ENCODE results near the gene RASGRP4.
"Not testable (repeated sequence)": the region's sequence is repeated elsewhere in the genome, so short reads cannot be mapped to it uniquely, and the experiment has no call there.

Gene RASGRP4

DNA sequence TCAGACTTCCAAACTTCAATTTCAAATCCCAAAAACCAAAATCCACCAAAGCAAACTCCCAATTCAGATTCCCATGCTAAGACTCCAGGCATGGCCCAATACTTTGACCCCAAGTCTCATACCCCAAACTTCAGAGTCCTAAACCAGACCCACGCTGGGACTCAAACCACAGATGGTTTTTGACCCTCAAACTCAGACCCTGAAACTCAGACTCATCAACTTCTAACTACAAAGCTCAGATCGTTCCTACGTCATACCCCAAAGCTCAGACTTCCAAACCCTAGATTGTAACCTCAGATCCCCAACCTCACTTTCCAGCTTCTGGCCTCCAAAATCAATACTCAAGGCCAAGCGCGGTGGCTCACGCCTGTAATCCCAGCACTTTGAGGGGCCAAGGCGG lies 19.3 kb upstream of the RASGRP4 start:
- no peak for DNase-seq

GRCh38 chr19:38444026-38444425 lies 18.0 kb upstream of the RASGRP4 start:
- DNase-seq = no peak

- DNase-seq = no peak
Measured at GRCh38 chr19:38443458-38443999, 17.5 kb upstream of the RASGRP4 start.

- DNase-seq = no peak
Measured at GRCh38 chr19:38442736-38443135, 16.7 kb upstream of the RASGRP4 start.

GRCh38 chr19:38441657-38442348 lies 15.8 kb upstream of the RASGRP4 start:
- DNase-seq = peak in 1 of 2 donors; percentile 60

DNA sequence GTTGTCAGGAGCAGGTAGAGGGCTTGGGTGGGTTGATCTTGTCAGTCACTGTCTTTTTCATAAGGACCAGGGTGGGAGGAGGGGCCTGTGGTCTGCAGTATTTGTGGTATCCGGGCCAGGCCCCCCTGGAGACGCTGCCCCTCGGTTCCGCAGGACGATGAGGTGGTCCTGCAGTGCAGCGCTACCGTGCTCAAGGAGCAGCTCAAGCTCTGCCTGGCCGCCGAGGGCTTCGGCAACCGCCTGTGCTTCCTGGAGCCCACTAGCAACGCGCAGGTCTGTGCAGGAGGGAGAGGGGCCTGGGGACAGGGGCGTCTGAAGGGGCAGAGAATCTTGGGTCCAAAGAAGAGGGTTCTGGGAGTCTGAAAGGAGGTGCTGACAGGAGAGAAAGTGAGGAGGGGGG lies 14.6 kb upstream of the RASGRP4 start:
- DNase-seq = no peak

DNA sequence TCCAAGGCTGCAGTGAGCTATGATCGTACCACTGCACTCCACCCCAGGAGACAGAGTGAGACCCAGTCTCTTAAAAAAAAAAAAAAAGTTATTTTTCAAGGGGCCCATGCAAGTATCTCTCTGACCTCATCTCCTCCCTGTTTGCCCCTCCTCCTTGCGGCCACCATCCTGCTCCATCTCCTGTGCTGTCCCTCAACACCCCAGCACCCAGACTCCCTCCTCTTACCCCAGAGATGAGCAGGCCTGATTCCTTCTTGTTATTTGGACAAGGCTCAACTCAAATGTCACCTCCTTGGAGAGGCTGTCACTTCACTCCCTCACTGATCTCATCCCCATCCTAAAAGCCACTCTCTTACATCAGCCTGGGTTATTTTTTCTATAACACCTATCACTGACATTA lies 11.9 kb upstream of the RASGRP4 start:
- no peak for DNase-seq

DNA sequence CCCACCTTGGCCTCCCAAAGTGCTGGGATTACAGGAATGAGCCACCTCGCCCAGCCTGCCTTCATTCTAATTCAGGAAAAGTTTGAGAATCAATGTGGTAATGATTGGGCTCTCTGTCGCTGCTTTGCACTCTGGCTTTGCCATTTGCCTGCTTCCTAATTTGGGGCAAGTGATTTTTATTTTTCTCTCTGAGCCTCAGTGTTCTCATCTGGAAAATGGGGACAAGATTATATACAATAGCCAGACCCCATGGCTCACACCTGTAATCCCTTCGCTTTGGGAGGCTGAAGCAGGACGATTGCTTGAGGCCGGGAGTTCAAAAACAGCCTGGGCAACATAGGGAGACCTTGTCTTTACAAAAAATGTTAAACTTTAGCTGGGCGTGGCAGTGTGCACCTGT lies 11.3 kb upstream of the RASGRP4 start:
- DNase-seq = no peak

DNA sequence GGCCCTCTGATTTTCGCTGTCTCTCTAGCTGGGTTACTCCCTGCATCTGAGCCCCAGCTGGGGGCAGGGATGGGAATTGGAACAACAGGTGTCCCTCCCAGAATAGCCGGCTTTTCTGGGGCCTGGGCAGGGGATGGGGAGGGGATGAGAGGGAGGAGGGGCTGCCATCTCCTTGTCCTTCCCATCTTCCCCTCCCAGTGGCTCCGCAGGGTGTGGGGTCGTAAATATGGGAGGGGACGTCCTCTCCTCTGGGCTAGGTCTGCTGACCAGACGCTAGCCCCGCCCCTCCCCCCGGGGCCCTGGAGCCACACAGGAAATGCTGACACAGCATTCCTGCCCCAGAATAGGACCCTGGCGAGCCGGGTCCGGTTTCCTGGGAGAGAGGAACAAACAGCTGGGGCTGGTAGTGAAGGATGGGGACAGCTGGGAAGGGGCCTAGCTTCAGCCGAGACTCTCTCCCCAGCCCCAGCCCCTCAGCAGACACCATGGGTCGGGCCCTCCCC lies 8.6 kb upstream of the RASGRP4 start:
- DNase-seq = no peak

- DNase-seq = peak in 1 of 2 donors; percentile 11
Measured at GRCh38 chr19:38433268-38433733, 7.3 kb upstream of the RASGRP4 start, which contains the start of gene RYR1. Gene RYR1, plus strand, starts transcription at chr19:38433691. Its CDS starts 139 bp downstream, at chr19:38433830.

DNA sequence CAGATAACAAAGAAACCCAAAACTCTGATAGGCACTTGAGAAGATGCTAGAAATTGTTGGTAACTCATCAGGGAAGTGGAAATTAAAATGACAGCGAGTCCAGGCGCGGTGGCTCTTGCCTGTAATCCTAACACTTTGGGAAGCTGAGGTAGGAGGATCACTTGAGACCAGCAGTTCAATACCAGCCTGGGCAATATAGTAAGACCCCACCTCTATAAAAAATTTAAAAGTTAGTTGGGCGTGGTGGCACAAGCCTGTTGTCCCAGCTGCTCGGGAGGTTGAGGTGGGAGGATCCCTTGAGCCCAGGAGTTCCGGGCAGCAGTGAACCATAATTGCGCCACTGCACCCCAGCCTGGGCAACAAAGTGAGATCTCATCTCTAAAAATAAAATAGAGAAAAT lies 4.9 kb upstream of the RASGRP4 start:
- no peak for DNase-seq

DNA sequence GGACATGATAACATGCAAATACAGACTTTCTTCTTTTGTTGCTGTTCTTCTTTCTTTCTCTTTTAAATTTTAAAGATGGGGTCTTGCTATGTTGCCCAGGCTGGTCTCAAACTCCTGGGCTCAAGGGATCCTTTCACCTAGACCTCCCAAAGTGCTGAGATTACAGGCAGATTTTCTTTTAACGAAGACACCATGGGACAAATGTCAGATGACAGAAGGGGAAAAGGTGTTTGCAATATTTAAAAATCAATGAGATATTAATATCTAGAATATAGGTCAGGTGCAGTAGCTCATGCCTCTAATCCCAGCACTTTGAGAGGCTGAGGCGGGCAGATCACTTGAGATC lies 3.8 kb upstream of the RASGRP4 start:
- no peak for DNase-seq

- no peak for DNase-seq
Measured at GRCh38 chr19:38429055-38429810, 3.2 kb upstream of the RASGRP4 start.

GRCh38 chr19:38427035-38427677 lies 1.1 kb upstream of the RASGRP4 start:
- DNase-seq = not testable (repeated sequence)

DNA sequence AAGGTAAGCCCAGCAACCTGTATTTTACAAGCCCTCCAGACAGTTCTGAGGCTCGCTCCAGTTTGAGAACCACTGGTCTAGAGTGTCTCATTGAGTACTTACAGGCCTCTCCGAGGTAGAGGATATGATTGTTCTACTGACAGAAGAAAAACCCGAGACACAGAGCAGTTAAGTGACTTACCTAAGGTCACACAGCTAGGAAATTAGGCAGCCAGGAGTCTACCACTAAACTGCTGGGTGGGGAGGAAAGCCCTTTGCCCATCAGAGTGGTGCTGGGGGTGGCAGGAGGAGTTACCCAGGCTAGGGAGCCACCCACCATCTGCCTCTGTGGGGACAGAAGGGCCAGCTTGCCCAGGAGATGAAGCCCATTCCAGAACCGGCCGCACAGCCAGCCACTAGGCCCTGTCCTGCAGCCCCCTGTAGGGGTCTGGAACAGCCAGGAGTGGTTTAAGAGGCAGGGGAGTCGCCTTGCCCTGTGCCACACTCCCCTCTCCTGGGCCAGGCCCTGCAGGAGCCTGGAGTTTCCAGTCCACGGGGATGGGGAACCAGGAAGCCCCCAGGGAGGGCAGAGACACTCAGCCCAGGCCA lies 703 bp downstream of the RASGRP4 start:
- no peak for DNase-seq

GRCh38 chr19:38424272-38424671 lies 1.7 kb downstream of the RASGRP4 start:
- no peak for DNase-seq

- no peak for DNase-seq
Measured at GRCh38 chr19:38422438-38422837, 3.6 kb downstream of the RASGRP4 start.

- DNase-seq = no peak
Measured at GRCh38 chr19:38421856-38422255, 4.2 kb downstream of the RASGRP4 start.

DNA sequence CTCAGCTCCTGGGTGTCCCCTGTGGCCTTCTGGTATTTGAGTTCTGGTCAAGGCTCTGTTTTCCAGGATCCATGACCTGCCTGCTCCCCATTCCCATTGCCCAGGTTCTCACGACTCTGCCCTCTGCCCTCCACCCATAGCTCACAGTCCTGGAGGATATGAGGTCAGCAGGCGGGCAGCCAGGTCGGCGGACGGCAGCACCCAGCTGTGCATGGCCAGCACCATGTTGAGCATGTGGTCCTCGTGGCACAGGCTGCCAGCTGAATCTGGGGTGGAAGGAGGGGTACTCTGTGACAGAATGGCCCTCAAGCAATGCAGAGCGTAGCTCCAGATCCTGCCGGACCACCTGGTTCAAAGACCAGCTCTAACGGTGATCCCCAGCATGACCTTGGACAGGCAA lies 5.1 kb downstream of the RASGRP4 start:
- DNase-seq = no peak

GRCh38 chr19:38417544-38418506 lies 8.2 kb downstream of the RASGRP4 start:
- DNase-seq = peak; percentile 32 to 67

GRCh38 chr19:38417146-38417543 lies 8.9 kb downstream of the RASGRP4 start:
- no peak for DNase-seq

- DNase-seq = no peak
Measured at GRCh38 chr19:38413416-38413815, 12.6 kb downstream of the RASGRP4 start.

All from bone marrow (tissue), 2 donors.